Activated T-cell treated with anti-CD3 and anti-CD28 coated beads for 1 hour (primary cell): ENCODE data around the gene GSTT4.
"Not testable (repeated sequence)": the region's sequence is repeated elsewhere in the genome, so short reads cannot be mapped to it uniquely, and the experiment has no call there.

ENCODE experiments used
- DNase-seq: peaks from one replicate; pipeline ENCODE4 v3.0.0-alpha.2; 2020; ENCODE audit warnings: low read depth

The GSTT4 gene

GRCh38 chr22:23986538-23987178, 18.6 kb downstream of the GSTT4 start:
- DNase-seq: not testable (repeated sequence)

GRCh38 chr22:23986089-23986488, 19.2 kb downstream of the GSTT4 start:
- not testable (repeated sequence) for DNase-seq

- DNase-seq: no peak
These were observed 20.8 kb downstream of the GSTT4 start for GRCh38 chr22:23984430-23984829.

DNA sequence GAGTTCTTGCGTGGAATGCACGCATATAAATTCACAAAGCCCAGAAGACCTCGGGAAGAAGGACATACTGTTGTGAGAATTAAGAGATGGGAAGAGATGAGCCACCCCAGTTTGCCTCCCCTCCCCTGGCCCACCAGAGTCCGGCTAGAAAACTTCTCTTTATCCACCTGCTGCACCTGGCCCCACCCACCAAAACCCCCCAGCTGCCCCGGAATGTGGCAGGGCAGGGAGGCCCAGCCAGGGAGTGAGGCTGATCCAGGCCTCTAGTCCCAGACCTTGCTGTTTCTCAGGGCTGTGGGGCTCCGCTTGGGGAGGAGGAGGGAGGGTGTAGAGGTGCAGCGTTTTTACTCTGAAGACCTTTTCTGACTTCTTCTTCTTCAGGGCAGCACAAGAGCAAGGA, 24.7 kb downstream of the GSTT4 start:
- DNase-seq: not testable (repeated sequence)

- not testable (repeated sequence) for DNase-seq
These were observed 25.6 kb downstream of the GSTT4 start, which contains the start of gene GSTT2 for GRCh38 chr22:23979557-23980240. Gene GSTT2 (plus strand): TSS chr22:23980134.

DNA sequence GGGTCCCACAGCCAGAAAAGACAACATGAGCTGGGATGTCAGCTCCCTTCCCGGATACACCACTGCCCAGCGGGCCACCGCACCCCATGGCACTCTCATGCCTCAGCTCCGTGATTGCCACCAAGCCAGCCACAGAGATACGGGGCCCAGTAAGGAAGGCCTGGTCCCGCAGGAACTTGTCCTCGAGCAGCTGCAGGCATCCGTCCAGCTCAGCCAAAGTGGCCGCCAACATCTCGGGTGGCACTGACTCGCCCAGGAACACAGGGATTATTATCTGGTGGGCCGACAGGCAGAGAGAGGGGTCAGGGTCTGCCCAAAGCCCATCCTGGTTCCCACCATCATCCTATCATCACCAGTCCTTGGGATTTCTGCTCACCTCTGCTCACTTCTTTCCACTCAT, 27.9 kb downstream of the GSTT4 start:
- not testable (repeated sequence) for DNase-seq

DNA sequence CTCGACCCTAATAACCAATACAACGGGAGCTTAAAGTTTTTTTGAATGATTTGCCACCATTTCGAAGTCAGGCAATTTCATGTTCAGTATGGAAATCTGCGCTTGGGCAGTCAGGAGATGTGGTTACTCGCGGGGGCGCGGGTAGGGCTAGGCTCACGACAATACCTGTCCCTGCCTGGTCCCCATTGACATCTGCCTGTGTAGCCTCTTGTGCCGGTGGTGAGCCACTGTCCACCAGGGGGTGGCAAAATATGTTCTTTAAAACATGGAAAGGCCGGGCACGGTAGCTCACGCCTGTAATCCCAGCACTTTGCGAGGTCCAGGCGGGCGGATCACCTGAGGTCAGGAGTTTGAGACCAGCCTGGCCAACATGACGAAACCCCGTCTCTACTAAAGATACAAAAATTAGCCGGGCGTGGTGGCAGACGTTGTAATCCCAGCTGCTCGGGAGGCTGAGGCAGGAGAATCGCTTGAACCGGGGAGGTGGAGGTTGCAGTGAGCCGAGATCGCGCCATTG, 30.4 kb downstream of the GSTT4 start:
- not testable (repeated sequence) for DNase-seq

DNA sequence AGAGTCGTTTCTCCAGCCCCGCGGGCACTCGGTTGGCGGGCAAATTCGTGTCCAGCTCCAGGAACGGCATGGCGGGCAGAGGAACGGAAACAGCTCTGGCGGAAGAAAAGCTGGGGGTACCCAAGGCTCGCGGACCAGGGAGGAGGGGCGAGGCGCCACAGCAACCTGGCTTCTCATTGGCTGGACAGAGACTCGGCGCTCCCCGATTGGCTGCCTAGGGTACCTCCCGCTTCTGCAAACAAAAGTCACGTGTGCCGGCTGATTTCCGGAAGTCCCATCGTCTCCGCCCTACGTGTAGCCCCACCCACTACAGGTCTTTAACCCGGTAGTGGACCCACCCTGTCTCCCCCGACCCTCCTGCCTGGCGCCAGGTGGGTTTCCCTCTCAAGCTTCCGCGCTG, 30.9 kb downstream of the GSTT4 start, which contains the start of gene DDT:
DDT (minus strand) TSS at position 97 of the 400 bp plus-strand sequence; CDS start at position 70, 27 bp downstream.
- not testable (repeated sequence) for DNase-seq

DNA sequence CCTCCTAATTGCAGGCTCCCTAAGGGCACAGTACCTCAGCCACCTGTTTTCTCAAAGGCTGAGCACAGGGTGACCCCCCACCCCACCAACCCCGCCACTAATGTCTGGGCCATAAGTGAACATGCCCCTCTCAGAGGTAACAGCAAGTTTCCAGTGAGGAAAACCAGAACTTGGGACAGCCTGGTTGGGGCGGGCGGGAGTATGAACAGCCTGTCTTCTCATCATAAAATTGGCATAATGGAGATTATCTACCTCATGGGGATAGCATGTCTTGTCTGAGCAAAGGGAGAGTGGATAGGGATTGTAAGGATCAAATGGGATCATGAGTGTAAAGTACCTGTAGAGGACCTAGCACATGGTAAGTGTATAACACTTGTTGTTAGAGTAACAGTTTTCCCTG, 33.3 kb downstream of the GSTT4 start:
- not testable (repeated sequence) for DNase-seq

GRCh38 chr22:23970816-23971486, 34.3 kb downstream of the GSTT4 start:
- no peak for DNase-seq

DNA sequence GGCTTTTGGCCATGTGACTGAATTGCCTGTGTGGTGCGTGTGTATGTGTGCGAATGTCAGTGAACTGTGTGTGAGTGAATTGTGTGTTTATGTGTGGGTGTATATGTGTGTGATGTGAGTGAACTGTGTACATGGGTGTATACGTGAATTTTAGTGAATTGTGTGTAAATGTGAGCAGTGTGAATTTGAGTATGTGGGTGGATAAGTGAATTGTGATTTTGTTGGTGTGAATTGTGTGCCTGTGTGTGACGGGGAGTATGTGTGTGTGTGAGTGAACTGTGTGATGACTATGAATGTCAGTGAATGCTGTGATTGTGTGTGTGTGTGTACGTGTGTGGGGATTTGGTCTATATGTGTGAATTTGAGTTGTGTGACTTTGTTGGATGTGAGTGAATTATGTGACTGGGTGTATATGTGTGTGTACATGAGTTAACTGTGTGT, 35.0 kb downstream of the GSTT4 start:
- no peak for DNase-seq

DNA sequence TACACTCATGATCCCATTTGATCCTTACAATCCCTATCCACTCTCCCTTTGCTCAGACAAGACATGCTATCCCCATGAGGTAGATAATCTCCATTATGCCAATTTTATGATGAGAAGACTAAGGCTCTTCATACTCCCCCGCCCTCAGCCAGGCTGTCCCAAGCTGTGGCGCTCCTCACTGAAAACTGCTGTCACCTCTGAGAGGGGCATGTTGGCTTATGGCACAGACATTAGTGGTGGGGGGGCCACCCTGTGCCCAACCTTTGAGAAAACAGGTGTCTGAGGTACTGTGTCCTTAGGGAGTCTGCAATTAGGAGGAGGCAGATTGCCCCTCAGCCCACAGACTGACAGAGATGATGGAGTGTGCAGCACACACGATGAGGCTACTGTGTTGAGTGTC, 36.2 kb downstream of the GSTT4 start:
- DNase-seq: no peak

GRCh38 chr22:23966568-23966967, 38.7 kb downstream of the GSTT4 start, which contains the start of gene DDTL:
Gene DDTL (plus strand): TSS chr22:23966888. CDS start chr22:23966915, 27 bp downstream.
- not testable (repeated sequence) for DNase-seq

DNA sequence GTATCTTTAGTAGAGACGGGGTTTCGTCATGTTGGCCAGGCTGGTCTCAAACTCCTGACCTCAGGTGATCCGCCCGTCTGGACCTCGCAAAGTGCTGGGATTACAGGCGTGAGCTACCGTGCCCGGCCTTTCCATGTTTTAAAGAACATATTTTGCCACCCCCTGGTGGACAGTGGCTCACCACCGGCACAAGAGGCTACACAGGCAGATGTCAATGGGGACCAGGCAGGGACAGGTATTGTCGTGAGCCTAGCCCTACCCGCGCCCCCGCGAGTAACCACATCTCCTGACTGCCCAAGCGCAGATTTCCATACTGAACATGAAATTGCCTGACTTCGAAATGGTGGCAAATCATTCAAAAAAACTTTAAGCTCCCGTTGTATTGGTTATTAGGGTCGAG, 39.2 kb downstream of the GSTT4 start:
- not testable (repeated sequence) for DNase-seq

GRCh38 chr22:23961084-23961771, 44.0 kb downstream of the GSTT4 start, which contains the start of gene GSTT2B:
Gene GSTT2B (minus strand): TSS chr22:23961195. CDS start chr22:23961131, 64 bp downstream.
- not testable (repeated sequence) for DNase-seq

DNA sequence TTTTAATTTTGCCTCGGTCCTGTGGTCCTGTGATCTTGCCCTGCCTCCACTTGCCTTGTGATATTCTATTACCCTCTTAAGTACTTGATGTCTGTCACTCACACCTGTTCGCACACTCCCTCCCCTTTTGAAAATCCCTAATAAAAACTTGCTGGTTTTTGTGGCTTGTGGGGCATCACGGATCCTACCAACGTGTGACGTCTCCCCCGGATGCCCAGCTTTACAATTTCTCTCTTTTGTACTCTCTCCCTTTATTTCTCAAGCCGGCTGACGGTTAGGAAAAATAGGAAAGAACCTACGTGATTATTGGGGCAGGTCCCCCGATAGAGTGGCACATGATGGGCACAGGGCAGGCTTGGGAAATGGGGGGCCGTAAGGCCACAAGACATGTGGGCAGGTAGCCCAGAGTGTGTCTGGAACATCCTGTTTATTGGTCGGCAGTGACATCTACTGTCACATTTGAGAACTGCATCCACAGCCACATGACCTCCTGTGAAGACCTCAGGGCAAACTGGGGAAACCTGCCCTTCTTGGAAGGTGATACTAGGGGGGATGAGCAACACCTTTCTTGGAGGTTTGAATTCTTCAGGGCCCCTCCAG, 48.9 kb downstream of the GSTT4 start:
- DNase-seq: peak; percentile 78

DNA sequence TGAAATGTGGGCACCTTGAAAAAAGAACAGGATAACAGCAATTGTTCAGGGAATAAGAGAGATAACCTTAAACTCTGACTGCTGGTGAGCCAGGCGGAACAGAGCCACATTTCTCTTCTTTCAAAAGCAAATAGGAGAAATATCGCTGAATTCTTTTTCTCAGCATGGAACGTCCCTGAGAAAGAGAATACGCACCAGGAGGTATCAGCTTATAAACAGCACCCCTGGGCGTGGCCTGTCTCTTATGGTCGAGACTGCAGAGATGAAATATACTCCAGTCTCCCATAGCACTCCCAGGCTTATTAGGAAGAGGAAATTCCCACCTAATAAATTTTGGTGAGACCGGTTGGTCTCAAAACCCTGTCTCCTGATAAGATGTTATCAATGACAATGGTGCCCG, 49.4 kb downstream of the GSTT4 start:
- not testable (repeated sequence) for DNase-seq

DNA sequence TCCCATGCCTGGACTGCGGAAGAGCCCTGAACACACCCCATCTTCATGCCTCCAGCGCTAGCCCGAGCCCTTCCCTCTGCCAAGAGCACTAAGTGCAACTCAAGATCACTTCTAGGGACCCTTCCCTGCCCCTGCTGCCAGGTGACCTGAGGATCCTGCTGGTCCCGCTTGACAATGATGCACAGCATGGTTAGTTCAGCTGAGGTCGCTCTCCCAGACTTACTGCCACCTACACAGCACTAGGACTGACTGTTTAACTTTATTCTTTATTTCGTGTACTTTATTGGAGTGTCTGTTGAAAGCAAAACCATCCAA, 50.3 kb downstream of the GSTT4 start:
- DNase-seq: not testable (repeated sequence)

DNA sequence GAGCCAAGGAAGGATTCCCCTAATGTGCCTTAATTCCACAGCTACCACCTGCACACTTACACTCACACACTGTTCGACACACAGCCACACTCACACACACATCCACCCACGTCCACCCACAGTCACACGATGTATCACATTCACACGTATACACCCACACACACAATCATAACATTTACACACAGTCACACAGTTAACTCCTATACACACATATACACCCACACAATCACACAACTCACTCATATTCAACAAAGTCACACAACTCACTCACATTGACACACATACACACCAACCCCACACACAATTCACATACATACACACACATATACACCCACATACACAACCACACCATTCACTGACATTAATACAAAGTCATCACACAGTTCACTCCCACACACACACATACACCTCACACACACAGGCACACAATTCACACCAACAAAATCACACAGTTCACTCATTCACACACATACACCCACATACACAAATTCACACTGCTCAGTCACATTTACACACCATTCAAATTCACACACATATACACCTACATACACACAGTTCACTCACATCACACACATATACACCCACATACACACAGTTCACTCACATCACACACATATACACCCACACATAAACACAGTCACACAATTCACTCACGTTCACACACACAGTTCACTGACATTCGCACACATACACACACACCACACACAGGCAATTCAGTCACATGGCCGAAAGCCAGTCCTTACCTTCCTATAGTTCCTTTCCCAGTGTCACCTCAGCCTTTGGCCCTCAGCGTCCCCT, 50.9 kb downstream of the GSTT4 start:
- not testable (repeated sequence) for DNase-seq

- not testable (repeated sequence) for DNase-seq
These were observed 51.8 kb downstream of the GSTT4 start for GRCh38 chr22:23953485-23953884.
